DMS153 treated with DMSO at 0.1 percent for 48 hours (cell line): ENCODE results near the gene DTNBP1.
A peak's percentile ranks its signal among the peaks of the same experiment; 100 is the strongest.

Experiments used
- DNase-seq: peaks from one replicate; lab custom pipeline; 2025; ENCODE audit not compliant: unreplicated experiment; lab: John Stamatoyannopoulos, UW

DTNBP1 gene

GRCh38 chr6:15504581-15505350 lies 158.1 kb downstream of the DTNBP1 start:
- DNase-seq = peak; percentile 39

- DNase-seq = no peak
Observed at GRCh38 chr6:15504040-15504495, 158.8 kb downstream of the DTNBP1 start.

- no peak for DNase-seq
Observed at GRCh38 chr6:15503346-15503680, 159.5 kb downstream of the DTNBP1 start.

- DNase-seq = no peak
Observed at GRCh38 chr6:15502446-15503345, 160.1 kb downstream of the DTNBP1 start.

- no peak for DNase-seq
Observed at GRCh38 chr6:15501826-15502445, 160.9 kb downstream of the DTNBP1 start.

- DNase-seq = no peak
Observed at GRCh38 chr6:15500901-15501825, 161.7 kb downstream of the DTNBP1 start.

- no peak for DNase-seq
Observed at GRCh38 chr6:15500078-15500740, 162.6 kb downstream of the DTNBP1 start.

- DNase-seq = no peak
Observed at GRCh38 chr6:15499591-15499990, 163.2 kb downstream of the DTNBP1 start.

GRCh38 chr6:15499125-15499524 lies 163.7 kb downstream of the DTNBP1 start:
- no peak for DNase-seq

- DNase-seq = no peak
Observed at GRCh38 chr6:15498640-15499039, 164.2 kb downstream of the DTNBP1 start.

GRCh38 chr6:15496345-15497131 lies 166.3 kb downstream of the DTNBP1 start:
- no peak for DNase-seq

GRCh38 chr6:15495375-15495901 lies 167.4 kb downstream of the DTNBP1 start:
- no peak for DNase-seq

- DNase-seq = no peak
Observed at GRCh38 chr6:15493437-15494168, 169.2 kb downstream of the DTNBP1 start.

- DNase-seq = no peak
Observed at GRCh38 chr6:15491986-15492269, 170.9 kb downstream of the DTNBP1 start.

- DNase-seq = peak; percentile 25
Observed at GRCh38 chr6:15491255-15491985, 171.4 kb downstream of the DTNBP1 start.

- no peak for DNase-seq
Observed at GRCh38 chr6:15490242-15491100, 172.4 kb downstream of the DTNBP1 start.
